ENCODE results near the gene GSTT2B. TPM values are rescaled to one million over a fixed set of nuclear protein-coding genes. Genes with fewer than 3 reads are reported as not detected.
"Not testable (repeated sequence)": the region's sequence is repeated elsewhere in the genome, so short reads cannot be mapped to it uniquely, and the experiment has no call there.

The GSTT2B gene
- total RNA-seq, 1 donor from 2014 or later = 2.0 TPM

GRCh38 chr22:23908587-23909205 lies 52.3 kb downstream of the GSTT2B start:
- DNase-seq (ENCODE audit: low spot score in 2 of 2) (no peak), FAIRE-seq (no peak)

- not testable (repeated sequence) for FAIRE-seq; DNase-seq (ENCODE audit: low spot score in 2 of 2)
Measured at GRCh38 chr22:23907423-23907822, 53.6 kb downstream of the GSTT2B start.

Other genes with a start within 250 kb of the GSTT2B start
- gene ZNF70, start 210.1 kb downstream of the GSTT2B start, total RNA-seq = 3.7 TPM
- gene VPREB3, start 206.8 kb downstream of the GSTT2B start, total RNA-seq = not detected
- not detected for gene C22orf15, start 198.2 kb downstream of the GSTT2B start, total RNA-seq
- gene CHCHD10, start 193.2 kb downstream of the GSTT2B start, total RNA-seq = 5.3 TPM
- 18.8 TPM for gene MMP11, start 188.3 kb downstream of the GSTT2B start, total RNA-seq
- gene SMARCB1, start 174.2 kb downstream of the GSTT2B start, total RNA-seq = 25.7 TPM
- 0.82 TPM for gene DERL3, start 122.2 kb downstream of the GSTT2B start, total RNA-seq
- 11.4 TPM for gene SLC2A11, start 103.3 kb downstream of the GSTT2B start, total RNA-seq
- gene MIF, start 66.8 kb downstream of the GSTT2B start, total RNA-seq = 128 TPM
- gene DDTL, start 5.7 kb upstream of the GSTT2B start, total RNA-seq = 3.7 TPM
- gene DDT, start 13.2 kb upstream of the GSTT2B start, total RNA-seq = 24.9 TPM
- 0.41 TPM for gene GSTT2, start 18.9 kb upstream of the GSTT2B start, total RNA-seq
- not detected for gene GSTT4, start 44.3 kb upstream of the GSTT2B start, total RNA-seq
- gene CABIN1, start 50.1 kb upstream of the GSTT2B start, total RNA-seq = 30.2 TPM
- under 0.01 TPM for gene SUSD2, start 220.3 kb upstream of the GSTT2B start, total RNA-seq

Measured in frontal cortex (tissue), 4 donors.